HepG2 (cell line): ENCODE results near the gene ZNF865. TPM values are rescaled to one million over a fixed set of nuclear protein-coding genes. Genes with fewer than 3 reads are reported as not detected.

ENCODE experiments used
- ARNT ChIP-seq: fragments of 450-650 bp; IDR thresholded peaks from 2 replicates; pipeline ENCODE4 v1.6.1; 2017
- CREB1 ChIP-seq, 2 experiments: fragments of 450-650 bp in 1 of 2; IDR thresholded peaks; 2 replicates each; pipeline ENCODE4 v1.6.1; 2016 to 2017; ENCODE audit warnings: control low read depth in 1 of 2, mild to moderate bottlenecking in 1 of 2, missing compliant biosample characterization in 1 of 2, missing genetic modification characterization in 1 of 2
- DNMT3B ChIP-seq: conservative IDR thresholded peaks from 2 replicates; pipeline ENCODE4 v1.6.1; 2016; ENCODE audit warnings: missing biosample characterization, control low read depth
- ELF4 ChIP-seq: sonication (generic); formaldehyde crosslinking; IDR thresholded peaks from 2 replicates; pipeline ENCODE4 v1.5.0; 2020; ENCODE audit warnings: missing genetic modification reagents, mild to moderate bottlenecking, moderate library complexity, borderline replicate concordance
- HNF1A ChIP-seq, 2 experiments: sonication (generic) in 1 of 2; formaldehyde crosslinking in 1 of 2; IDR thresholded peaks; 2 replicates each; pipeline versions ENCODE4 v1.4.0 to v1.6.1; 2016 to 2020; ENCODE audit warnings: borderline replicate concordance in 1 of 2, low read depth in 1 of 2, mild to moderate bottlenecking in 1 of 2, missing genetic modification reagents in 1 of 2
- NR2F6 ChIP-seq, 2 experiments: IDR thresholded peaks; 2 replicates each; pipeline ENCODE4 v1.6.1; 2016; ENCODE audit warnings: antibody characterized with exemption in 1 of 2, mild to moderate bottlenecking in 1 of 2
- PHF8 ChIP-seq: sonication (generic); formaldehyde crosslinking; IDR thresholded peaks from 2 replicates; pipeline ENCODE4 v1.5.0; 2020; ENCODE audit warnings: missing genetic modification reagents
- SRSF1 ChIP-seq: fragments of 200-400 bp; formaldehyde crosslinking; optimal IDR thresholded peaks from 2 replicates; pipeline ENCODE3; 2017; ENCODE audit warnings: mild to moderate bottlenecking, low read depth, low read length, moderate library complexity
- ZC3H4 ChIP-seq: sonication (generic); formaldehyde crosslinking; IDR thresholded peaks from 2 replicates; pipeline ENCODE4 v1.4.0; 2020; ENCODE audit warnings: missing genetic modification reagents, borderline replicate concordance
- ZFP91 ChIP-seq: sonication (generic); formaldehyde crosslinking; IDR thresholded peaks from 2 replicates; pipeline ENCODE4 v1.9.0; 2022; ENCODE audit warnings: missing genetic modification reagents, mild to moderate bottlenecking, borderline replicate concordance
- ZMYM4 ChIP-seq: sonication (generic); formaldehyde crosslinking; IDR thresholded peaks from 2 replicates; pipeline ENCODE4 v1.8.1; 2023; ENCODE audit warnings: mild to moderate bottlenecking, missing genetic modification reagents
- ZNF275 ChIP-seq: sonication (generic); formaldehyde crosslinking; IDR thresholded peaks from 2 replicates; pipeline ENCODE4 v1.8.0; 2022; ENCODE audit warnings: missing genetic modification reagents, mild to moderate bottlenecking, inconsistent platforms, borderline replicate concordance
- ZNF354B ChIP-seq: sonication (generic); formaldehyde crosslinking; IDR thresholded peaks from 2 replicates; pipeline ENCODE4 v1.8.0; 2022; ENCODE audit warnings: mild to moderate bottlenecking, missing genetic modification reagents
- ZNF430 ChIP-seq: sonication (generic); formaldehyde crosslinking; IDR thresholded peaks from 2 replicates; pipeline ENCODE4 v1.9.0; 2021; ENCODE audit warnings: mild to moderate bottlenecking, missing genetic modification reagents
- ZNF549 ChIP-seq: sonication (generic); formaldehyde crosslinking; IDR thresholded peaks from 2 replicates; pipeline ENCODE4 v1.5.0; 2020; ENCODE audit warnings: missing genetic modification reagents
- ZNF709 ChIP-seq: sonication (generic); formaldehyde crosslinking; IDR thresholded peaks from 2 replicates; pipeline ENCODE4 v1.5.0; 2020; ENCODE audit warnings: mild to moderate bottlenecking, missing genetic modification reagents
- ZNF740 ChIP-seq: sonication (generic); formaldehyde crosslinking; IDR thresholded peaks from 2 replicates; pipeline ENCODE4 v1.4.0; 2020; ENCODE audit warnings: missing genetic modification reagents
- ZNF761 ChIP-seq: sonication (generic); formaldehyde crosslinking; conservative IDR thresholded peaks from 2 replicates; pipeline ENCODE4 v1.4.0; 2020; ENCODE audit warnings: mild to moderate bottlenecking, missing genetic modification reagents
- ZNF772 ChIP-seq: sonication (generic); formaldehyde crosslinking; IDR thresholded peaks from 2 replicates; pipeline ENCODE4 v1.5.0; 2020; ENCODE audit warnings: mild to moderate bottlenecking, missing genetic modification reagents
- ZNF816 ChIP-seq: sonication (generic); formaldehyde crosslinking; IDR thresholded peaks from 2 replicates; pipeline ENCODE4 v1.8.0; 2022; ENCODE audit warnings: missing genetic modification reagents, mild to moderate bottlenecking, borderline replicate concordance
- polyA plus RNA-seq, 8 experiments: library from polyadenylated mRNA; depleted of rRNA in 3 of 8; stranded (reverse) in 7 of 8; unstranded in 1 of 8; fragments of >200 nt; fragmentation: Illumina TruSeq in 4 of 8; extraction: Trizol in 4 of 8; gene quantifications; 2 replicates each; pipeline versions ENCODE4 v1.2.1 to v1.2.3, GENCODE V29; 2011 to 2016; ENCODE audit warnings: low read depth in 4 of 8, missing spikeins in 1 of 8, mixed read lengths in 1 of 8; ENCODE audit not compliant: insufficient read depth in 1 of 8
- total RNA-seq, 5 experiments: library from RNA; depleted of rRNA; stranded (reverse); fragments of >200 nt; fragmentation: Illumina TruSeq; extraction: Trizol; gene quantifications; 2 replicates each; pipeline ENCODE4 v1.2.3, GENCODE V29; 2016; ENCODE audit warnings: low read depth in 1 of 5

Gene ZNF865
- total and polyA plus RNA-seq, 2 of the 13 experiments (the other 11 are each of a cell fraction or from before 2014, with no cell fraction given): 0.93 to 1.0 TPM

- no peak; the same call in 1 of the 2 replicates for TF ChIP-seq ELF4 (CRISPR knock-in tag)
- TF ChIP-seq ZNF709: no peak
- peak; percentile 60 for TF ChIP-seq PHF8 (CRISPR knock-in tag)
- 0 out of 2 replicates have a peak, but pooled peaks have one; percentile 30 for TF ChIP-seq ZNF275 (CRISPR knock-in tag)
- TF ChIP-seq ZNF549 (CRISPR knock-in tag): no peak
- peak; percentile 13; the same call in 1 of the 2 replicates for TF ChIP-seq ZMYM4
- 0 out of 2 replicates have a peak, but pooled peaks have one; percentile 45 for TF ChIP-seq ZNF354B
- TF ChIP-seq SRSF1: no peak
- TF ChIP-seq ZNF772 (CRISPR knock-in tag): peak; percentile 68; the same call in 1 of the 2 replicates
- TF ChIP-seq DNMT3B (CRISPR knock-in tag): 0 out of 2 replicates have a peak, but pooled peaks have one; percentile 4
- TF ChIP-seq ZNF816 (CRISPR knock-in tag): no peak
- no peak for TF ChIP-seq ZC3H4 (CRISPR knock-in tag)
- TF ChIP-seq ZNF761 (CRISPR knock-in tag): 0 out of 2 replicates have a peak, but pooled peaks have one; percentile 65
- TF ChIP-seq NR2F6 (IDR thresholded peaks at IDR 0.05): no peak
- TF ChIP-seq NR2F6 (CRISPR knock-in tag; IDR thresholded peaks at IDR 0.05): peak; percentile 23; the same call in 1 of the 2 replicates
- peak; percentile 85; the same call in 1 of the 2 replicates for TF ChIP-seq ZNF740
- TF ChIP-seq HNF1A (IDR thresholded peaks at IDR 0.05; ENCODE audit: low read depth): no peak
- TF ChIP-seq HNF1A (CRISPR knock-in tag; IDR thresholded peaks at IDR 0.05; ENCODE audit: borderline replicate concordance): peak; percentile 49; the same call in 1 of the 2 replicates
- TF ChIP-seq CREB1 (IDR thresholded peaks at IDR 0.05): no peak
- 0 out of 2 replicates have a peak, but pooled peaks have one; percentile 14 for TF ChIP-seq CREB1 (CRISPR knock-in tag; IDR thresholded peaks at IDR 0.05)
- TF ChIP-seq ZFP91 (CRISPR knock-in tag): peak; percentile 49; the same call in 1 of the 2 replicates
- TF ChIP-seq ARNT: no peak
- TF ChIP-seq ZNF430 (CRISPR knock-in tag): peak; percentile 70
Observed at GRCh38 chr19:55580628-55581144, 24.8 kb upstream of the ZNF865 start, which contains the start of gene ZNF579 (continued).
